Stimulated activated CD4-positive, alpha-beta T cell treated with anti-CD3 and anti-CD28 coated beads, Interleukin-2, amount 100 ng/mL, for 24 hours (primary cell): ENCODE data around the gene FOXM1.

Experiments used
- DNase-seq, 2 donors: peaks; one replicate each; pipeline ENCODE4 v3.0.0-alpha.2; 2020

FOXM1 gene

DNA sequence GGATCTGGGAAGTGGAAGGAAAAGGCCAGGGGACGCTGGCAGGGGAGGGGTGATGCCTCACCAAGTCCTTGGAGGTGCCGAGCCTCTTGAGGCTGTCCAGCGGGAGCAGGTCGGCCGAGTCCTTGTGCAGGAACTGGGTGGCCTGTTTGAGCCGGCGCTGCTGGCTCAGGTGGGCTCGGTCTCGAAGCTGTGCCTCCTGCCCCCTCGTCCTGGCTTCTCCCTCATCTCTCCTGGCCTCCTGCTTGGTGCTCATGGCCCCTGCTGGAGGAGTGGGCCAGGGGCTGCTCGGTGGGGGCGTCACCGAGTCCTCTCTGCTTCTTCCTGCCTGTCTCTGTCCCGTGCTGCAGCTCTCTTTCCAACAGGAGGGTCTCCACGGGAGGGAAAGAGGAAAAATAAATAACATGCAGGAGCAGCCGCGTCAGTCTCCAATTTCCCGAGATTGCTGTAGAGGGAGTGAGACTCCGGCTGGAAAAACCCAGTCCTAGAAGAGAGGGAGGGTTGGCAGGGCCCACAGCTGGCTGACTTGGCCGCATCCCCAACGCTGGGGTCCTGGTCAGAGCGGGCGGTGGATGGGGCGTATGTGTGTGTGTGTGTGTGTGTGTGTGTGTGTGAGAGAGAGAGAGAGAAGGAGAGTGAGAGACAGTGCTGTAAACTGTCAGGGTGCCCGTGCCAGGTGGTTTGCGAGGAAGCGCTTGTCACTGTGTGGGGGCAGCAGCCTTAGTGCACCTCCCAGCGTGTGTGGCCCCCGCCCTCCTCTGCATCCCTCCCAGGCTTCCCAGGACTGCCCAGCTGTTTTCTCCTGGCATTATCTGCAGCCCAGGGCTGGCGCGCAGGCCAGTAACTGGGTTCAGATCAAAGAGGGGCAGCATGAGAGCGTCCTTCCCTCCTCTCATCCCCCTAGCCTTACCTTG, 42.1 kb downstream of the FOXM1 start, which contains the start of gene NRIP2:
Gene NRIP2 (minus strand): TSS at position 455 of the 911 bp plus-strand sequence. CDS start 52 bp downstream, at position 403.
- no peak for DNase-seq

DNA sequence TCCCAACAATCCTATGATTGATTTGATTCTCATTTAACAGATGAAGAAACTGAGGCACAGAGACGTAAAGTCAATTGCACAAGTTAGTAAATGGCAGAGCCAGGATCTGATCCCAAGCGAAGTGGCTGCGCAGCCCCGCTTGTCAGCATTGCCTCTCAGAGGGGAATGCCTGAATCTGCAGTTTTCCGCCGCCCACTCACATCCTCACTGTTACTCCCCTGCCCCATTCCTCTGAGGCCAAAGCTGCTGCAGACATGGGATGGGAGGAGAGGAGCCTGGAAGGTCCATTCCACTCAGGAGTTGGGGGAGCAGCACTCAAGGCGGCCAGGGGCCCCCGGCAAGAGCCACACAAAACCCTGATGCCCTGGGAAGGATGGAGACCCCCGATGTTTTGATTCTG, 43.2 kb downstream of the FOXM1 start:
- DNase-seq = no peak

DNA sequence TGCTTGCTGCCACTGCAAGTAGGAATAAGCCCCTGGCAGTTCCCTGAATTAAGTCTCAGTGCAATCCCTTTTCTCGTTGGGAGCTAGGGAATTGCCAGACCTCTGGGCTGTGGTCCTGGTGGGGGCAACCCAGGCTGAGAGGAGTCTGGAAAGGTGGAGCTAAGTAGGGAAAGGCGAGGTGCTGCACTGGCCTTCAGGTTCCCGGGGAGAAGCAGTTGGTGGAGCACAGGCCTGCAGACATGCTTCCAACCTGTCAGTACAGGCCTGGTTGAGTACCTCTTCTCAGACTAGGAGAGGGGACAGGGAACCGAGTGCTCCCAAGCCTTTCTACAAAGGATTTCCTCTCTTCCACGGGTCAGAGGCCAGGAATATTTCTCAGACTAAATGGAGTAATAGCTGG, 43.6 kb downstream of the FOXM1 start:
- DNase-seq = no peak

DNA sequence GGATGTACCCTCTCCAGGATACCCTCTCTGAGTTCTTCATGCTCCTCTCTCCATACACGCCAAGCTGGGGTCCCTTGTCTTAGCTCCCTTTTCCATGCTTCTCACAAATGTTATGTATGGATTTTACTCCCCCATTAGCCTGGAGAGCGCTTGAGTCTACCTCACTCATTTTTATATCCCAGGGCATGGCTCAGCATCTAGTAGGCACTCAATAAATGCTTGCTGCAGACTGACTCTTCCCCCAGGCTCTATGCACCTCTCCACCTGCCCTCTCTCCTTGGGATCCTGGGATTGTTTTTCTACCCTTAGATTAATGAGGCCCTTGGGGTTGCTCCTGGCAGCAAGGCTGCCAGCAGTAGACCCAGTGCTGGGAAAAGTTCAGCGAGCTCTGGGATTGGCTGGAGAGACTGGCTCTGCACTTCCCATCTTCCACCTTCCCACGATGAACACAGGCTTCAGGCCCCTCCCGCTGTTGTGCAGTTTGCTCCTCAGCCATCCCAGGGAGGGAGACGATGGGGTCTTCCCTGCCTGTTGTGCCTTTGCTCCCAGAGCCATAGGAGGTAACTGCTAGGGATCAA, 44.3 kb downstream of the FOXM1 start:
- DNase-seq = no peak

DNA sequence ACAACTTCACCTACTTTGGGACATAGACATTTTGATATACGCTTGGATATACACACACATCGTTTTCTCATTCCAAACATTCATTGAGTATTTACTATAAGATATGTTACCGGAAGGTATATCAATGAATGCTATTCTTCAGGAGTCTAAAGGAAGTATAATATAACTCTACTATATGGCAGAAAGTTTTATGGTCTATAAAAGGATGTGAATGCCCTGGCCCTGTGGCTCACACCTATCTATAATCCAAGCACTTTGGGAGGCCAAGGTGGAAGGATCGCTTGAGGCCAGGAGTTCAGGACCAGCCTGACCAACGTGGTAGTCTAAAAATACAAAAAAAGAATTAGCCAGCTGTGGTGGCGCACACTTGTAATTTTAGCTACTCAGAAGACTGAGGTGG, 47.7 kb downstream of the FOXM1 start:
- DNase-seq = no peak

DNA sequence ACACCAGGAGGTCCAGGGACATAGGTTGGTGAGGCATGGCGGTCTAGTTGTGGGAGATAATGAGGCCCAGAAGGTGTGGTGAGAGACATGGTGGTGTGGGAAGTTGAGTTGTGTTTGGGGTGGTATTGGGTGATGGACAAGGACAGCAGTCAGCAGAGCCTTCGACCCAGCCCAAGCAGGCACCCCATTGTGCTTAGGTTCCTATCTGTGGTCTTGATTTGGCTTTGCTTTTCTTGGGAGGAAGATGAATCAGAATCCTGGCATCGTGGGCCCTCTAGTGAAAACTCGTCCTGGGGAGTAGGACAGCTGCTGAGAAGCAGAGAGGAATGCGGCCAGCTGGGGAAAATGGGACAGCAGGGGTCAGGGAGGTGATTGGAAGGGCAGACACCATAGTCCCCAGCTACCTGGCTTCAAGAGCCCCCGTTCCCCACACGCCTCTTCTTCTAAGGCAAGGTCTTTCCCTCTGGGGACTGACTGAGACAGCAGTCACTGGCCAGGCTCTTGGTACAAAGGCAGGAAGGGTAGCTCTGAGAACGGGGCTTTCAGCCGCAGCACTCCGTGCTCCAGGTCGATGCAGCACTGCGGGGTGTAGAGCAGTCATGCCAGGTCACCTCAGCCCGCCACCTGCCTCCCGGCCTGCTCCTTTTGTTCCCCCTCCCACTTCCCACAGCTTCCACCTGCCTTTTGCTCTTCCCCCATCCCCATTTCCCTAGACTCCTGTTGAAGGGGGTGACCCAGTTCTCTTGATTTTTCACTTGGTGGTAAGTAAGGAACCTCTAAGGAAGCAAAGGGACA, 50.1 kb downstream of the FOXM1 start:
- DNase-seq = no peak

DNA sequence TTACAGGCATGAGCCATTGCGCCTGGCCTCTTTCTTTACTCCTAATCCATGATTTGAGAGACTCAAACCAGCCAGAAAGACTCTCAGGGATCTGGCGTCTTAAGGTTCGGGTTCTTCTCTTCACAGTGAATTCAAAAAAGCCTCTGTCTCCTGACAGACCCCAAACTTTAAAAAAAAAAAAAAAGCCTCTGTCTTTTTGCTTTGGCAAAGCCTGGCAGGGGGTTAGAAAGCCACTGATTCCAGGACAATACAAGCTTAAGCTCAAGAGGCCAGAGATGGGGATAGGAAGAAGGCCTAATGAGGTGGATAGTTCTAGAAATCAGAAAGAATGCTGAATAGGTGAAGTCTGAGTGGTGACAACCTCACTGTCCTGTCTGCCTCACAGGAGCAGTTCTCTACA, 50.9 kb downstream of the FOXM1 start:
- DNase-seq = no peak

DNA sequence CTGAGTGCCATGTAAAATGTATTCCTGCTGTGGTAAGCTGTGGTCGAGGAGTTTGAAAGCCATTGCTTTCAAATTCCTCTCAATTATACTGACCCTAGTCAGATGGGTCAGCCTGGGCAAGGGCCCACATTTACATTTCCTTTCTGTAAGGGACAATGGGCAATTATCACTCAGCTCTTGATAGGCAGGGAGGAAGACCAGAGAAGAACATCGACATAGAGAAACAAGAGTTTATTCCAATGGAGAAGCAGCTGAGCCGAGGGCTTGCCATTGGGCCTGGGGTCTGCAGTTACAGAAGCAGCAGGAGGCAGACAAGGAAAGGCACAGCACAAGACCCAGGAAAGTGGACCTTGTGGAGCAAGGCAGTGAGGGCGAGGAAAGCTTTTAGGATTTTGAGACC, 51.8 kb downstream of the FOXM1 start:
- DNase-seq = no peak

DNA sequence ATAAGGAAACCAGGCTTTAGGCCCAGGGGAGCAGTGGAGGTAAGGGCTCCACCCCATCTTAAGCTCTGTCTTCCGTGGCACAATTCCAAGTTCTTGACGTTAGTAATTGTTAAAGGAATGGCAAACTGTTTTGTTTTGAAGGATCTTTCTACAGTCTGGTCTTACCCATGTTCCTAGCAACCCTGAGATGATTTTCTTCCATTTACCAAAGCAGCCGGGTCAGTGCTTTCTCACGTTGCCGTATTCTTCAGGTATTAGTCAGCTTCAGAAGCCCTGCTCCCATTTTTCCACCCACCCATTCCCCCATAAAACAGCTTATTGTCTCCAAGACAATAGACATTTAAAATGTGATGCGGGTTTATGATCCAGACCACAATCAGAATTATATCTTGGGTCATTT, 52.4 kb downstream of the FOXM1 start:
- DNase-seq = no peak

DNA sequence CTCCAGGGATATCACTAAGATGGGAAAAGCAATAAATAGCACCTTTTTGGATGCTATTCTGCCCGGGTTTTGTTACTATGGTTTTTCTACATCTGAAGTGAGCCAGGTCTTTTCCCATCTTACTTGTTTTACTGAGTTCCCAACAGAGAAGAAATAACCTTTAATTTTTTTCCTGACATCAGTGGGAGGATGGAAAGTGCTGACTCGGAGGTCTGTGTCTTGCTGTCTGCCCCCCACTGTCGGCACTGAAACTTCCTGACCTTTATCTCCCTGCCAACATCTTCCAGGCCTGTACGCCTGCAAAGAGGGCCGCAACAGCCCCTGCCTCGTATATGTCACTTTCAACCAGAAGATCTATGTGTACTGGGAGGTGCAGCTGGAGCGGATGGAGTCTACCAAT, 53.5 kb downstream of the FOXM1 start:
- no peak for DNase-seq

DNA sequence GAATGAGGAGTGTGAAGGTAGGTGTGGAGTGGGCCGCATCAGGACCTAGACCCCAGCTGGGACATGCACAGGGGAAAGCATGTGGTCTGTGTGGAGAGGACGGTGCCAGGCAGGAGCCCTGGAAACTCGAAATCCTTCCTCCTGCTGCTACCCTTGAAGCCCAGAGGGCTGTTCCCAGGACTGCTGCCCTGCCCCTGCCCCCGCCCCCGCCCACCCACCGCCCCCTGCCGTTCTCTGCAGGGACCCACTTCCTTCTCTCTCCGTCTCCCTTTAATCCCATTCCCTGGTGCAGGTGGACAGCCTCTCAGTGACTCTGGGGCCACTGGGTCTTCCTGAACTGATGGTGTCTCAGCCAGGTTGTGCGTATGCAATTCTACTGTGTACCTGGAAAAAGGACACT, 56.5 kb downstream of the FOXM1 start:
- no peak for DNase-seq

DNA sequence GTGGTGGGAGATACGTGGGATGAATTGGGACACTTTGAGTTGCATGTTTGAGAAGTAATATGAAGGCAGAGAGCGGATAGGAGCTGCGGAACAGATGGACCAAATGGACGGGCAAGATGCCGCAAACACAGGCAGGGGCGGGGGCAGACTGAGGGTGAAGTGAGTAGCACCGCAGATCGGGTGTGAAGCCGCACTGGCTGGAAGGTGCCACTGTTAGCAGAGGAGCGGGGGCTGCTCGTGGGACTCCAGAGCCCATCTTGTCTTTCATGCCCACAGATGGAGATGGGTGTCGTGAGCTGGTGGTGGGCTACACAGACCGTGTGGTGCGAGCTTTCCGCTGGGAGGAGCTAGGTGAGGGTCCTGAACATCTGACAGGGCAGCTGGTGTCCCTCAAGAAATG, 57.2 kb downstream of the FOXM1 start:
- DNase-seq = no peak

DNA sequence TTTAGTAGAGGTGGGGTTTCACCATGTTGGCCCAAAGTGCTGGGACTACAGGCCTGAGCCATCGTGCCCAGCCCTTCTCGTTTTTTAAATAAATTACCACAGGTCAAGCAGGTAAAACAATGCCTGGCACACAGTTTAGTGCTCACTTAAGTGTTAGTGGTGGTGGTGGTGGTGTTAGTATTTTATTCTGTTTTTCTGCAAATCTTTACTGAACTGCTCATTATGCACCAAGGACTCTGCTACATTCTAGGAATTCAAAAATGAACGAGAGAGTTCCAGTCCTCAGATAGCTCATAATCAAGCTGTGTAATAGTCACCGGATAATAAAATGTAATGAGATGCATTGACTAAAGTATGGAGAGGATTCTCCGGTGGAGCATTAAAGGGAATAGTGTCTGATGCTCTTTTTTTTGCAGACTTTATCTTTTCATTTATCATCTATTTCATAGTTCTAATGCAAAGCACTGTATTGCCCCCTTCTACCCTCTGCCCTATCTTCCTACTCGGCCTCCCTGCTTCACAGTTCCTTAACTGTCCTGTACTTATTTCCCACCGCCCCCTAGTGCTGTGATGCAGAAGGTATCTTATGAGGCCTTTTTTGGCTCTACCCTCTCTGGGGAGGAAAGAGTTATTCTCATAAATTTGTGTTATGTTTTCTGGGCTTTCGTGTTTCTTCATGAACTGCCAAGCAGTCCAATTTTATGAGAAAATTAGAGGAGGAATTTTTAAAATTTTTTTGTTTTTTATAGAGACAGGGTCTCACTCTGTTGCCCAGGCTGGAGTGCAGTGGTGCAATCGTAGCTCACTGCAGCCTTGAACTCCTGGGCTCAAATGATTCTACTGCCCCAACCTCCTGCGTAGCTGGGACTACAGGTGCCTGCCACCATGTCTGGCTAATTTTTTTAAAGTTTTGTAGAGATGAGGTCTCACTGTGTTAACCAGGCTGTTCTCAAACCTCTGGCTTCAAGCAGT, 63.5 kb downstream of the FOXM1 start:
- DNase-seq = peak; percentile 52 to 62

DNA sequence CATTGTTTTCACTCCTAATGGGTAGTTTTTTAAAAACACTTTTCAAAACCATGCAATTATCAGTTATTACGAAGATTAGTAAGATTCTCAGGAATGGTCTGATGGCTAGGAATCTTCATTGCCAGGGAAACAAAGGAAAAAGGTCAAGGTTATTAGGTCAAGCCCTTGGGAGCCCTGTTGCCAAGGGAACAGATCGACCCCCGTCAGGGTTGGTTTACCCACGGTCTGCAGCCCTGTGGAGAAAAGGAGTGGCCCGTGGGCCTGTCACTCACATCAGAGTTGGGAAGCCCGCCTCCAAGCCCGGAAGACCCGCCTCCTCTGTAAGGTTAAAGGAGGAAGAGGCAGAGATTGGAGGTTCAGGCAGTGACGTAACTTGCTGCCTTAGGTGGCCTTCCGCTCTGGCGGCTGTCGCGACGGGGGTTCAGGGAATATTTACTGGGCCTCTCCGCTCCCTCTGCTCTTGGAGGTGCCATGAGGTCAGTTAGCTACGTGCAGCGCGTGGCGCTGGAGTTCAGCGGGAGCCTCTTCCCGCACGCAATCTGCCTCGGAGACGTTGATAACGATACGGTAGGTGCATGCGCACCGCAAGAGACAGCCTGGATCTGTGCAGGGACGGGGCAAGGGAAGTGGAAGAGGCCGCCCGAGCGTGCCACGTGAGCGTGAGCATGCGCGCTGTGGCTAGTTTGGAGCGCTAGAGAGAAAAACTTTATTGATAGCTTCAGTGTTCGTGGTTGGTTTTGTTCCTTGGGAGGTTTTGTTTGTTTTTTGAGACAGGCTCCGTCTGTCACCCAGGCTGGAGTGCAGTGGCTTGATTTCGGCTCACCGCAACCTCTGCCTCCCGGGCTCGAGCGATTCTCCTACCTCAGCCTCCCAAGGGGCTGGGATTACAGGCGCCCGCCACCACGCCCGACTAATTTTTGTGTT, 64.4 kb downstream of the FOXM1 start, which contains the start of gene ITFG2:
Gene ITFG2 (plus strand): TSS at position 379 of the 924 bp plus-strand sequence. CDS start 93 bp downstream, at position 472.
- peak; percentile 96 to 97 for DNase-seq

DNA sequence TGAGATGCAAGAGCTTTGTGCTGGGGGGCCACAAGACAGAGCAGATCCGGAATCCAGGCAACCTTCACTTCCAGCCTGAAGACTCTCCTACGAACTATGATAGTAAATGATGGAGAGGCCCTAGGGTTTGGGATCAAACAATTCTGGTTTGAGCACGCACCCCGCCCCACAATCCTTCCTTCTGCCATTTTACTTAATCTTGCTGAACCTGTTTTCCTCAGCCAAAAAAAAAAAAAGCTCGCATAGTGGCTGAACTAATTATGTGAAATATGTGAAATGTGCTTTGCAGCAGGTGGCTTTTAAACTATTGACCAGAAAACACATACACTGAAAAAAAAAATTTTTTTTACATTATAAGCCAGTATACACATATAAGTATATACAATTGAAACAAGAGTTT, 65.2 kb downstream of the FOXM1 start:
- DNase-seq = no peak
